Activated T-helper 9 cell treated with anti-CD3 and anti-CD28 coated beads, Interleukin-2, amount 50 U/mL, for 16 hours (primary cell): ENCODE results near the gene SLC9A8.

Experiments
- DNase-seq: peaks from one replicate; pipeline ENCODE4 v3.0.0-alpha.2; 2020; ENCODE audit warnings: low read depth

Gene SLC9A8

GRCh38 chr20:49880177-49880576 lies 67.5 kb downstream of the SLC9A8 start:
- DNase-seq: no peak

GRCh38 chr20:49880724-49881445 lies 68.3 kb downstream of the SLC9A8 start:
- no peak for DNase-seq

GRCh38 chr20:49882171-49882970 lies 69.7 kb downstream of the SLC9A8 start:
- no peak for DNase-seq

- no peak for DNase-seq
These were observed 70.7 kb downstream of the SLC9A8 start for GRCh38 chr20:49883246-49883802.

GRCh38 chr20:49885558-49886332 lies 73.1 kb downstream of the SLC9A8 start:
- no peak for DNase-seq

- no peak for DNase-seq
These were observed 74.1 kb downstream of the SLC9A8 start for GRCh38 chr20:49886571-49887213.

GRCh38 chr20:49887251-49888211 lies 74.9 kb downstream of the SLC9A8 start:
- no peak for DNase-seq

- peak; percentile 25 for DNase-seq
These were observed 75.8 kb downstream of the SLC9A8 start for GRCh38 chr20:49888212-49889000.

GRCh38 chr20:49889001-49889934 lies 76.6 kb downstream of the SLC9A8 start:
- DNase-seq: no peak

GRCh38 chr20:49889935-49890333 lies 77.3 kb downstream of the SLC9A8 start:
- no peak for DNase-seq

GRCh38 chr20:49890471-49891361 lies 78.1 kb downstream of the SLC9A8 start:
- DNase-seq: no peak

- DNase-seq: no peak
These were observed 79.0 kb downstream of the SLC9A8 start for GRCh38 chr20:49891476-49892110.

- DNase-seq: no peak
These were observed 79.6 kb downstream of the SLC9A8 start for GRCh38 chr20:49892260-49892659.

- no peak for DNase-seq
These were observed 80.2 kb downstream of the SLC9A8 start for GRCh38 chr20:49892817-49893216.

- DNase-seq: no peak
These were observed 80.8 kb downstream of the SLC9A8 start for GRCh38 chr20:49893242-49894072.

- no peak for DNase-seq
These were observed 81.4 kb downstream of the SLC9A8 start for GRCh38 chr20:49894073-49894470.
